NB4 (cell line): ENCODE measurements around the gene ERI3.

Experiments
- CTCF ChIP-seq: IDR thresholded peaks from one replicate; pipeline ENCODE4 v1.5.1; 2012; ENCODE audit warnings: low read depth, low read length
- MAX ChIP-seq: IDR thresholded peaks from 2 replicates; pipeline ENCODE4 v1.6.1; 2011; ENCODE audit warnings: low read depth, low read length

- TF ChIP-seq MAX (no peak), CTCF (no peak)
Observed at GRCh38 chr1:44263568-44264450, 91.2 kb downstream of the ERI3 start.
